Measurements from ENCODE around the gene FHIT. TPM values are rescaled to one million over a fixed set of nuclear protein-coding genes. Genes with fewer than 3 reads are reported as not detected.

FHIT gene
- total and polyA plus RNA-seq, 7 donors = 2.4 to 10.2 (median 6.1) TPM

DNA sequence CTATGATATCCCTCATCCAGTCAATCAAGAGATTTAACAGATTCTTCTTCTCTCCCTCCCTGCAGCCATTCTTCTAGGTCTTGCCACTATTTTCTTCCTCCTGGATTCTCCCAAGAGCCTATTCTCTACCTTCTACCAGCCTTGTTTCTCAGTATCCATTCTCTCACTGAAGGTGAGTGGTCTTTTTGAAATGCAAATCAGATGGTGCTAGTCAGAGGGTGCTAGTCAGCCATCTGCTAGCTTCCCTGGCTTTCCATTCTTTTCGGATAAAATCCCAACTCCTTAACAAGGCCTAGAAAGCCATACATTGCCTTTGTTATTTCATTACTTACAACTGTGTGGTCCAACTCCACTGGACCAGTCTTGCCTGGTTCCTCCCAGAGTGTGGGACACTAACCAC is 1467.1 kb downstream of the FHIT start:
- WGBS, 2 donors = 95 to 96% methylated on average over 1 of the region's 1 CpG
- Histone ChIP-seq H3K27me3 (no peaks in the 10 kb centered on the region), H3K27ac (no peak overlapping the region), H3K4me3 (no peak overlapping the region), H3K36me3 (no peaks in the 10 kb centered on the region), H3K4me1 (no peaks in the 10 kb centered on the region), H3K9me3 (no peaks in the 10 kb centered on the region)
- intact Hi-C loops (cut with DNase I) = no loop called here
- no peak for DNase-seq
- TF ChIP-seq CTCF (IDR thresholded peaks at IDR 0.05) = no peak
- TF ChIP-seq EP300 (IDR thresholded peaks at IDR 0.05) = no peak
- TF ChIP-seq POLR2AphosphoS5 (IDR thresholded peaks at IDR 0.05) = no peak
- TF ChIP-seq POLR2A (IDR thresholded peaks at IDR 0.05) = no peak

- Histone ChIP-seq H3K36me3 (no peaks in the 10 kb centered on the region), H3K9me3 (no peaks in the 10 kb centered on the region), H3K27me3 (no peaks in the 10 kb centered on the region), H3K4me1 (no peaks in the 10 kb centered on the region), H3K27ac (no peak overlapping the region), H3K4me3 (no peak overlapping the region)
- WGBS, 2 donors = 66 to 81% methylated on average over 3 of the region's 3 CpGs
- TF ChIP-seq EP300 (IDR thresholded peaks at IDR 0.05) (no peak), POLR2AphosphoS5 (IDR thresholded peaks at IDR 0.05) (no peak), CTCF (IDR thresholded peaks at IDR 0.05) (no peak), POLR2A (IDR thresholded peaks at IDR 0.05) (no peak)
- DNase-seq = no peak
- intact Hi-C loops (cut with DNase I) = no loop called here
Measured at GRCh38 chr3:59783468-59783988, 1467.7 kb downstream of the FHIT start.

DNA sequence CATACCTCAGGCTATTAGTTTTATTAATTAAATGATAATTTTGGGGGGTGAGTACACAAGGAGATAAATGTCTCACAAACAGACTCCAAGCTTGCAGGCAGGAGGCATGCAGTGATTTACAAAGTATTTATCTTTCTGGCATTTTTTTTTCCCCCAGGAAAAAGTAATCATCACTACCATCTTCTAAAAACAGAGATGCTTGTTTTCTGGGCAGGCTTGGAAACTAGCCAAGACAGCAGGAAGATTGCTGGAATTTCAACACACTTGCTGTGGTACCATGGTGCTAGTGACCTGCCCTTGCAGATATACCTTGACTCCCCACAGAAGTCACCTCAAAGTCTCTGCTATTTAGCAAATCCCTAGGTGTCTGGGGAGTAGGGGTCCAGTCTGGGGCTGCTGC is 1468.6 kb downstream of the FHIT start:
- Histone ChIP-seq H3K36me3 (no peaks in the 10 kb centered on the region), H3K4me1 (no peaks in the 10 kb centered on the region), H3K9me3 (no peaks in the 10 kb centered on the region), H3K27me3 (no peaks in the 10 kb centered on the region), H3K4me3 (no peak overlapping the region), H3K27ac (no peak overlapping the region)
- intact Hi-C loops (cut with DNase I) = no loop called here
- no peak for TF ChIP-seq EP300 (IDR thresholded peaks at IDR 0.05)
- no peak for TF ChIP-seq CTCF (IDR thresholded peaks at IDR 0.05)
- no peak for TF ChIP-seq POLR2AphosphoS5 (IDR thresholded peaks at IDR 0.05)
- TF ChIP-seq POLR2A (IDR thresholded peaks at IDR 0.05) = no peak
- no peak for DNase-seq

DNA sequence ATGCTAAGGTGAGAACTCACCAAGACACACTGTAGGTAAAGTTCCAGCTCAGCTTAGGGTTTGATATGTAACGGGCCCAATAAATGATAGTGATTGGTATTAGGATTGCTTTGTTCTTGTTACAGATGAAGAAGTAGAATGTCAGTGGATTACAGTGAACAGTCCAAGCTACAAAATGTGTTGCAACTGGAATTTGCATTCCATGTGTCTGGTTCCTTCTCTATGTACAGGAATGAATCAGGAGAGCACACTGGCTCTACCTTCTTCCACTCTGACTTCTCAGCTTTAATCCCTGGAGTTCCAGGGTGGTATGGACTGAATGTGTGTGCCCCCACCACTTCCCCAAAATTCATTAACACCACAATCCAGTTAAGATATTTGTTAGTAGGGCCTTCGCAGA is 1471.0 kb downstream of the FHIT start:
- TF ChIP-seq EP300 (IDR thresholded peaks at IDR 0.05) = no peak
- TF ChIP-seq CTCF (IDR thresholded peaks at IDR 0.05) = no peak
- TF ChIP-seq POLR2A (IDR thresholded peaks at IDR 0.05) = no peak
- no peak for TF ChIP-seq POLR2AphosphoS5 (IDR thresholded peaks at IDR 0.05)
- WGBS, 2 donors = 96 to 98% methylated on average over 2 of the region's 2 CpGs
- Histone ChIP-seq H3K27me3 (no peaks in the 10 kb centered on the region), H3K4me3 (no peak overlapping the region), H3K9me3 (no peaks in the 10 kb centered on the region), H3K27ac (no peak overlapping the region), H3K36me3 (no peaks in the 10 kb centered on the region), H3K4me1 (no peaks in the 10 kb centered on the region)
- intact Hi-C loops (cut with DNase I) = no loop called here
- DNase-seq = no peak

GRCh38 chr3:59779260-59779659 is 1472.0 kb downstream of the FHIT start:
- Histone ChIP-seq H3K4me3 (no peak overlapping the region), H3K27ac (no peak overlapping the region), H3K9me3 (no peaks in the 10 kb centered on the region), H3K27me3 (no peaks in the 10 kb centered on the region), H3K36me3 (no peaks in the 10 kb centered on the region), H3K4me1 (no peaks in the 10 kb centered on the region)
- TF ChIP-seq POLR2A (IDR thresholded peaks at IDR 0.05) (no peak), POLR2AphosphoS5 (IDR thresholded peaks at IDR 0.05) (no peak), CTCF (IDR thresholded peaks at IDR 0.05) (no peak), EP300 (IDR thresholded peaks at IDR 0.05) (no peak)
- 95 to 96% methylated on average over 3 of the region's 3 CpGs for WGBS, 2 donors
- DNase-seq = no peak
- intact Hi-C loops (cut with DNase I) = no loop called here
